Liver (tissue), 9 donors: ENCODE results near the gene ALK. TPM values are rescaled to one million over a fixed set of nuclear protein-coding genes. Genes with fewer than 3 reads are reported as not detected.

Experiments
- DNase-seq: peaks from one replicate; pipeline ENCODE4 v3.0.0-alpha.2; 2017; ENCODE audit warnings: low spot score
- H3K27ac ChIP-seq, 2 donors: one replicate each; pipeline ENCODE4 v1.7.0; 2013; ENCODE audit warnings: inconsistent platforms in 2 of 2, low read length in 2 of 2, control low read depth in 1 of 2, low read depth in 1 of 2, mild to moderate bottlenecking in 1 of 2
- H3K27me3 ChIP-seq, 4 donors: one replicate each; pipeline versions ENCODE4 v1.6.1 to v1.7.0; 2013; ENCODE audit warnings: low read length in 3 of 4, inconsistent platforms in 1 of 4, mild to moderate bottlenecking in 1 of 4, moderate library complexity in 1 of 4; ENCODE audit not compliant: control insufficient read depth in 4 of 4, insufficient read depth in 4 of 4
- H3K36me3 ChIP-seq, 4 donors: one replicate each; pipeline versions ENCODE4 v1.6.1 to v1.7.0; 2013; ENCODE audit warnings: low read length in 3 of 4, mild to moderate bottlenecking in 3 of 4, low read depth in 1 of 4, moderate library complexity in 1 of 4; ENCODE audit not compliant: control insufficient read depth in 4 of 4, insufficient read depth in 3 of 4
- H3K4me1 ChIP-seq, 4 donors: one replicate each; pipeline versions ENCODE4 v1.6.1 to v1.7.0; 2013; ENCODE audit warnings: low read length in 3 of 4, mild to moderate bottlenecking in 3 of 4, moderate library complexity in 1 of 4; ENCODE audit not compliant: control insufficient read depth in 4 of 4, insufficient read depth in 4 of 4
- H3K4me3 ChIP-seq, 3 donors: one replicate each; pipeline versions ENCODE4 v1.6.1 to v1.7.0; 2013; ENCODE audit warnings: low read length in 3 of 3, control low read depth in 1 of 3, low read depth in 1 of 3, mild to moderate bottlenecking in 1 of 3
- H3K9ac ChIP-seq, 2 donors: one replicate each; pipeline ENCODE4 v1.7.0; 2013; ENCODE audit warnings: low read length in 2 of 2, mild to moderate bottlenecking in 2 of 2, moderate library complexity in 2 of 2, control low read depth in 1 of 2, low read depth in 1 of 2
- H3K9me3 ChIP-seq, 4 donors: one replicate each; pipeline versions ENCODE4 v1.6.1 to v1.7.0; 2013; ENCODE audit warnings: low read length in 3 of 4; ENCODE audit not compliant: control insufficient read depth in 4 of 4
- EGR1 ChIP-seq, 2 donors: IDR thresholded peaks; 2 replicates each; pipeline ENCODE4 v1.6.1; 2016 to 2018; ENCODE audit warnings: antibody characterized with exemption in 2 of 2, low read depth in 2 of 2
- FOXA1 ChIP-seq: IDR thresholded peaks from 2 replicates; pipeline ENCODE4 v1.6.1; 2016; ENCODE audit warnings: antibody characterized with exemption
- FOXA2 ChIP-seq: IDR thresholded peaks from 2 replicates; pipeline ENCODE4 v1.6.1; 2016; ENCODE audit warnings: antibody characterized with exemption
- GABPA ChIP-seq, 2 donors: IDR thresholded peaks in 1 of 2; conservative IDR thresholded peaks in 1 of 2; 2 replicates each; pipeline ENCODE4 v1.6.1; 2016; ENCODE audit warnings: antibody characterized with exemption in 2 of 2, mild to moderate bottlenecking in 1 of 2, moderate library complexity in 1 of 2
- HNF4A ChIP-seq, 2 donors: conservative IDR thresholded peaks; 2 replicates each; pipeline ENCODE4 v1.6.1; 2016; ENCODE audit warnings: antibody characterized with exemption in 2 of 2, mild to moderate bottlenecking in 2 of 2
- HNF4G ChIP-seq: IDR thresholded peaks from 2 replicates; pipeline ENCODE4 v1.6.1; 2016; ENCODE audit warnings: antibody characterized with exemption
- JUND ChIP-seq, 2 donors: IDR thresholded peaks; 2 replicates each; pipeline ENCODE4 v1.6.1; 2016; ENCODE audit warnings: antibody characterized with exemption in 2 of 2
- NR2F2 ChIP-seq: IDR thresholded peaks from 2 replicates; pipeline ENCODE4 v1.6.1; 2016; ENCODE audit warnings: antibody characterized with exemption
- RAD21 ChIP-seq, 2 donors: IDR thresholded peaks; 2 replicates each; pipeline ENCODE4 v1.6.1; 2016; ENCODE audit warnings: antibody characterized with exemption in 2 of 2, mild to moderate bottlenecking in 2 of 2
- RXRA ChIP-seq, 2 donors: IDR thresholded peaks; 2 replicates each; pipeline ENCODE4 v1.6.1; 2017 to 2018; ENCODE audit warnings: antibody characterized with exemption in 2 of 2, mild to moderate bottlenecking in 1 of 2
- SP1 ChIP-seq: IDR thresholded peaks from 2 replicates; pipeline ENCODE4 v1.6.1; 2018; ENCODE audit warnings: antibody characterized with exemption, mild to moderate bottlenecking
- TAF1 ChIP-seq: conservative IDR thresholded peaks from 2 replicates; pipeline ENCODE4 v1.6.1; 2016; ENCODE audit warnings: antibody characterized with exemption, mild to moderate bottlenecking
- YY1 ChIP-seq: IDR thresholded peaks from 2 replicates; pipeline ENCODE4 v1.6.1; 2016; ENCODE audit warnings: antibody characterized with exemption, mild to moderate bottlenecking
- WGBS: extraction: QIAGEN DNeasy Blood & Tissue Kit; methylation state at CpG from one replicate; pipeline ENCODE4 v1.1.7; 2013; 5-methylcytosine and 5-hydroxymethylcytosine counted together
- polyA plus RNA-seq, 2 donors: library from polyadenylated mRNA; stranded (reverse) in 1 of 2; unstranded in 1 of 2; fragments of 200-250 nt in 1 of 2; fragments of >200 nt in 1 of 2; fragmentation: Nextera tagmentation in 1 of 2; extraction: Ambion mirVana in 1 of 2; gene quantifications; one replicate each; pipeline versions ENCODE4 v1.2.1 to v1.2.3, GENCODE V29; 2013 to 2015
- total RNA-seq, 2 donors: library from RNA; depleted of rRNA; stranded (reverse); fragments of >200 nt; gene quantifications; one replicate each; pipeline ENCODE4 v1.2.3, GENCODE V29; 2014
- TF ChIP-seq, protein P1 (sequence below): fragments of 150-350 bp; IDR thresholded peaks from 2 replicates; pipeline ENCODE4 v1.5.1; 2017; ENCODE audit warnings: improper control_type of control experiment, low read depth, low read length; ENCODE audit not compliant: missing input control
- TF ChIP-seq, protein P2 (sequence below): IDR thresholded peaks from 2 replicates; pipeline ENCODE4 v1.6.1; 2016; ENCODE audit warnings: antibody characterized with exemption
- TF ChIP-seq, protein P3 (sequence below): IDR thresholded peaks from 2 replicates; pipeline ENCODE4 v1.6.1; 2016; ENCODE audit warnings: antibody characterized with exemption
- TF ChIP-seq, protein P4 (sequence below): IDR thresholded peaks from 2 replicates; pipeline ENCODE4 v1.6.1; 2016; ENCODE audit warnings: antibody characterized with exemption
- TF ChIP-seq, protein P5 (sequence below): IDR thresholded peaks from 2 replicates; pipeline ENCODE4 v1.6.1; 2016; ENCODE audit warnings: antibody characterized with exemption, mild to moderate bottlenecking
- donor health status: healthy.
- donor health status: healthy.
- donor health status: healthy.
- donor health status: healthy.
- donor health status: healthy.

Gene ALK
- total and polyA plus RNA-seq, 4 donors = under 0.01 TPM; not detected in 3

DNA sequence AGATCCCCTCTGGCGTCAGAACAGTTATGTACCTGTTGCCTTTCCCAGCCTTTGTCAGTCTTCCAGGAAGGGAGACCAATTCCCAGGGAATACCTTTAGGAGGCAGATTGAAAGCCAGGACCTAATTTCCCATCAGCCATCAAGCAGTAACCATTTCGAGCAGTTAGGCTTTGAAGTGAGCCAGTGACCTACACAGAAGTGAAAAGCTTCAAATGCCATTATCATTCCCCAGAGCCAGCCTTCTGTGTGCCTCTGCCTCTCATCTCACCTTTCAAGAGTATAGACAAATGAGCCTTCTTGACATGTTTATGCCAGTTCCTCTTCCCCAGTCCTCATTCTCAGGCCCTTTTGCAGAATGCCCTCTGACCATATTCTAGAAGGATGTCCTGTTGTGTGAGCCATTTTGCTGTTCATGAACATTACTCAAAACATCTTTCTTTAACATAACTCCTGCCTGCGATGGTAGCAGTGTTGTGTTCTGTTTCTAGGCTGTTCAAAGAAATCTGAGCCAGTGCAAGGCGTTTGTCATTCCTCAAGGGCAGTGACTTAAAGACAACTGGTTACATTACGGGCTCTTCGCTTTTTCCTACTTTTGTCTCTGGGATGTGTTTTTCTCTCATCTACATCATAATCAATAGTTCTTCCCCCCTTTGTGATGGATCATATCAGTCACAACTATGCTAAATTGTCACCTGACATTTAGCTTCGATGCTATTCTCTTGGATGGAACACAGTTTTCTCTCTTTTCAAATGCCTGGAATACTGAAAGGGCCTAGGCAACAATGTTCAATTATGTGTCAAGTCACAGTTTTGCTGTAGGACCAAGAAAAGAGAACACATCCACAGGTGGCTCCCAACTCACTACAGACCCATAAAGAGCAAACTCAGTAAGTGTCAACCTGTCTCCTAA lies 138.6 kb downstream of the ALK start:
- no peak overlapping the region for H3K9ac ChIP-seq
- H3K9me3 ChIP-seq = no peaks in the 10 kb centered on the region
- no peaks in the 10 kb centered on the region for H3K36me3 ChIP-seq
- H3K4me3 ChIP-seq = no peak overlapping the region
- H3K27ac ChIP-seq = no peak overlapping the region
- TF ChIP-seq NR2F2 (no peak), JUND (IDR thresholded peaks at IDR 0.05) (no peak), GABPA (IDR thresholded peaks at IDR 0.05 in 1 of 2, conservative IDR thresholded peaks at IDR 0.05 in 1 of 2) (no peak), FOXA1 (no peak), TAF1 (no peak), SP1 (no peak), HNF4G (no peak), RAD21 (IDR thresholded peaks at IDR 0.05) (no peak), FOXA2 (no peak), HNF4A (conservative IDR thresholded peaks at IDR 0.05) (no peak), RXRA (IDR thresholded peaks at IDR 0.05) (no peak), YY1 (no peak), EGR1 (IDR thresholded peaks at IDR 0.05; ENCODE audit: low read depth in 2 of 2) (no peak)
- TF ChIP-seq, protein P1, sequence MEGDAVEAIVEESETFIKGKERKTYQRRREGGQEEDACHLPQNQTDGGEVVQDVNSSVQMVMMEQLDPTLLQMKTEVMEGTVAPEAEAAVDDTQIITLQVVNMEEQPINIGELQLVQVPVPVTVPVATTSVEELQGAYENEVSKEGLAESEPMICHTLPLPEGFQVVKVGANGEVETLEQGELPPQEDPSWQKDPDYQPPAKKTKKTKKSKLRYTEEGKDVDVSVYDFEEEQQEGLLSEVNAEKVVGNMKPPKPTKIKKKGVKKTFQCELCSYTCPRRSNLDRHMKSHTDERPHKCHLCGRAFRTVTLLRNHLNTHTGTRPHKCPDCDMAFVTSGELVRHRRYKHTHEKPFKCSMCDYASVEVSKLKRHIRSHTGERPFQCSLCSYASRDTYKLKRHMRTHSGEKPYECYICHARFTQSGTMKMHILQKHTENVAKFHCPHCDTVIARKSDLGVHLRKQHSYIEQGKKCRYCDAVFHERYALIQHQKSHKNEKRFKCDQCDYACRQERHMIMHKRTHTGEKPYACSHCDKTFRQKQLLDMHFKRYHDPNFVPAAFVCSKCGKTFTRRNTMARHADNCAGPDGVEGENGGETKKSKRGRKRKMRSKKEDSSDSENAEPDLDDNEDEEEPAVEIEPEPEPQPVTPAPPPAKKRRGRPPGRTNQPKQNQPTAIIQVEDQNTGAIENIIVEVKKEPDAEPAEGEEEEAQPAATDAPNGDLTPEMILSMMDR = no peak
- TF ChIP-seq, protein P2, sequence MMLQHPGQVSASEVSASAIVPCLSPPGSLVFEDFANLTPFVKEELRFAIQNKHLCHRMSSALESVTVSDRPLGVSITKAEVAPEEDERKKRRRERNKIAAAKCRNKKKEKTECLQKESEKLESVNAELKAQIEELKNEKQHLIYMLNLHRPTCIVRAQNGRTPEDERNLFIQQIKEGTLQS = no peak
- TF ChIP-seq, protein P3, sequence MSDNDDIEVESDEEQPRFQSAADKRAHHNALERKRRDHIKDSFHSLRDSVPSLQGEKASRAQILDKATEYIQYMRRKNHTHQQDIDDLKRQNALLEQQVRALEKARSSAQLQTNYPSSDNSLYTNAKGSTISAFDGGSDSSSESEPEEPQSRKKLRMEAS = no peak
- TF ChIP-seq, protein P4, sequence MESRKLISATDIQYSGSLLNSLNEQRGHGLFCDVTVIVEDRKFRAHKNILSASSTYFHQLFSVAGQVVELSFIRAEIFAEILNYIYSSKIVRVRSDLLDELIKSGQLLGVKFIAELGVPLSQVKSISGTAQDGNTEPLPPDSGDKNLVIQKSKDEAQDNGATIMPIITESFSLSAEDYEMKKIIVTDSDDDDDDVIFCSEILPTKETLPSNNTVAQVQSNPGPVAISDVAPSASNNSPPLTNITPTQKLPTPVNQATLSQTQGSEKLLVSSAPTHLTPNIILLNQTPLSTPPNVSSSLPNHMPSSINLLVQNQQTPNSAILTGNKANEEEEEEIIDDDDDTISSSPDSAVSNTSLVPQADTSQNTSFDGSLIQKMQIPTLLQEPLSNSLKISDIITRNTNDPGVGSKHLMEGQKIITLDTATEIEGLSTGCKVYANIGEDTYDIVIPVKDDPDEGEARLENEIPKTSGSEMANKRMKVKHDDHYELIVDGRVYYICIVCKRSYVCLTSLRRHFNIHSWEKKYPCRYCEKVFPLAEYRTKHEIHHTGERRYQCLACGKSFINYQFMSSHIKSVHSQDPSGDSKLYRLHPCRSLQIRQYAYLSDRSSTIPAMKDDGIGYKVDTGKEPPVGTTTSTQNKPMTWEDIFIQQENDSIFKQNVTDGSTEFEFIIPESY = no peak
- TF ChIP-seq, protein P5, sequence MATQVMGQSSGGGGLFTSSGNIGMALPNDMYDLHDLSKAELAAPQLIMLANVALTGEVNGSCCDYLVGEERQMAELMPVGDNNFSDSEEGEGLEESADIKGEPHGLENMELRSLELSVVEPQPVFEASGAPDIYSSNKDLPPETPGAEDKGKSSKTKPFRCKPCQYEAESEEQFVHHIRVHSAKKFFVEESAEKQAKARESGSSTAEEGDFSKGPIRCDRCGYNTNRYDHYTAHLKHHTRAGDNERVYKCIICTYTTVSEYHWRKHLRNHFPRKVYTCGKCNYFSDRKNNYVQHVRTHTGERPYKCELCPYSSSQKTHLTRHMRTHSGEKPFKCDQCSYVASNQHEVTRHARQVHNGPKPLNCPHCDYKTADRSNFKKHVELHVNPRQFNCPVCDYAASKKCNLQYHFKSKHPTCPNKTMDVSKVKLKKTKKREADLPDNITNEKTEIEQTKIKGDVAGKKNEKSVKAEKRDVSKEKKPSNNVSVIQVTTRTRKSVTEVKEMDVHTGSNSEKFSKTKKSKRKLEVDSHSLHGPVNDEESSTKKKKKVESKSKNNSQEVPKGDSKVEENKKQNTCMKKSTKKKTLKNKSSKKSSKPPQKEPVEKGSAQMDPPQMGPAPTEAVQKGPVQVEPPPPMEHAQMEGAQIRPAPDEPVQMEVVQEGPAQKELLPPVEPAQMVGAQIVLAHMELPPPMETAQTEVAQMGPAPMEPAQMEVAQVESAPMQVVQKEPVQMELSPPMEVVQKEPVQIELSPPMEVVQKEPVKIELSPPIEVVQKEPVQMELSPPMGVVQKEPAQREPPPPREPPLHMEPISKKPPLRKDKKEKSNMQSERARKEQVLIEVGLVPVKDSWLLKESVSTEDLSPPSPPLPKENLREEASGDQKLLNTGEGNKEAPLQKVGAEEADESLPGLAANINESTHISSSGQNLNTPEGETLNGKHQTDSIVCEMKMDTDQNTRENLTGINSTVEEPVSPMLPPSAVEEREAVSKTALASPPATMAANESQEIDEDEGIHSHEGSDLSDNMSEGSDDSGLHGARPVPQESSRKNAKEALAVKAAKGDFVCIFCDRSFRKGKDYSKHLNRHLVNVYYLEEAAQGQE = no peak
- no peaks in the 10 kb centered on the region for H3K27me3 ChIP-seq
- H3K4me1 ChIP-seq = no peaks in the 10 kb centered on the region
- DNase-seq = no peak
- 82% methylated on average over 7 of the region's 7 CpGs for WGBS
